ENCODE measurements around the gene TLK2. TPM values are rescaled to one million over a fixed set of nuclear protein-coding genes. Genes with fewer than 3 reads are reported as not detected.

Gene TLK2
- total and polyA plus RNA-seq, 12 donors: 9.2 to 41.9 (median 31.5) TPM

DNA sequence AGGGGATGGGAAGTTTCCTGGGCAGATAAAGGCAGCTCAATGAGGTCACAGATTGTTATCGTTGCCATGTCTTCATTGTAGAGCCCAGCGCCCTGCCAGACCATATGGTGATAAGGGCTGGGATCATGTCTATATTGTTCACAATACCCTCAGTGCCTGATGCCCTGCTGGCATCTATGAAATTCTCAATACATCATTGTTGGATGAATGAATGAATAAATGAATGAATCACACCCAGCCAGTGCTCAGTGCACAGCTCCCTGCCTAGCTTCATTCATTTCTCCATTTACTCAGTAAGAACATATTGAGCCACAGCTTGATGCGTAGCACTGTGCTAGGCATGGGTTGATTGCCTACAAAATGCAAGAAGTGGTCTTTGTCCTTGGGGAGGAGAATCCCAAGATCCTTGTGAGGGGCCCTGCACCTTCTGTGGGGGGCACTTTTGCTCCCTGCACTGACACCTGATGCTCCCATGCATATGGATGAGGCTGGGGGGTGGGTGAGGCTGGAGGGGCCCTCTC, 178.6 kb downstream of the TLK2 start:
- no peak overlapping the region for H3K4me3 ChIP-seq
- no peak overlapping the region for H3K27ac ChIP-seq
- ATAC-seq (no peak), DNase-seq (no peak)
- intact Hi-C loops (cut with DNase I): no loop called here
- peaks cover 0 to 16% (median 10%) of the 10 kb centered on the region in 11 donors for H3K9me3 ChIP-seq
- WGBS, 2 donors: 82 to 92% methylated on average over 3 of the region's 3 CpGs
- TF ChIP-seq, protein P1, sequence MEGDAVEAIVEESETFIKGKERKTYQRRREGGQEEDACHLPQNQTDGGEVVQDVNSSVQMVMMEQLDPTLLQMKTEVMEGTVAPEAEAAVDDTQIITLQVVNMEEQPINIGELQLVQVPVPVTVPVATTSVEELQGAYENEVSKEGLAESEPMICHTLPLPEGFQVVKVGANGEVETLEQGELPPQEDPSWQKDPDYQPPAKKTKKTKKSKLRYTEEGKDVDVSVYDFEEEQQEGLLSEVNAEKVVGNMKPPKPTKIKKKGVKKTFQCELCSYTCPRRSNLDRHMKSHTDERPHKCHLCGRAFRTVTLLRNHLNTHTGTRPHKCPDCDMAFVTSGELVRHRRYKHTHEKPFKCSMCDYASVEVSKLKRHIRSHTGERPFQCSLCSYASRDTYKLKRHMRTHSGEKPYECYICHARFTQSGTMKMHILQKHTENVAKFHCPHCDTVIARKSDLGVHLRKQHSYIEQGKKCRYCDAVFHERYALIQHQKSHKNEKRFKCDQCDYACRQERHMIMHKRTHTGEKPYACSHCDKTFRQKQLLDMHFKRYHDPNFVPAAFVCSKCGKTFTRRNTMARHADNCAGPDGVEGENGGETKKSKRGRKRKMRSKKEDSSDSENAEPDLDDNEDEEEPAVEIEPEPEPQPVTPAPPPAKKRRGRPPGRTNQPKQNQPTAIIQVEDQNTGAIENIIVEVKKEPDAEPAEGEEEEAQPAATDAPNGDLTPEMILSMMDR (IDR thresholded peaks at IDR 0.05): no peak
- no peaks in the 10 kb centered on the region for H3K36me3 ChIP-seq
- H3K27me3 ChIP-seq: peaks cover 0 to 1% (median 0%) of the 10 kb centered on the region in 7 donors
- H3K4me1 ChIP-seq: peaks cover 9 to 29% (median 26%) of the 10 kb centered on the region in 9 donors

DNA sequence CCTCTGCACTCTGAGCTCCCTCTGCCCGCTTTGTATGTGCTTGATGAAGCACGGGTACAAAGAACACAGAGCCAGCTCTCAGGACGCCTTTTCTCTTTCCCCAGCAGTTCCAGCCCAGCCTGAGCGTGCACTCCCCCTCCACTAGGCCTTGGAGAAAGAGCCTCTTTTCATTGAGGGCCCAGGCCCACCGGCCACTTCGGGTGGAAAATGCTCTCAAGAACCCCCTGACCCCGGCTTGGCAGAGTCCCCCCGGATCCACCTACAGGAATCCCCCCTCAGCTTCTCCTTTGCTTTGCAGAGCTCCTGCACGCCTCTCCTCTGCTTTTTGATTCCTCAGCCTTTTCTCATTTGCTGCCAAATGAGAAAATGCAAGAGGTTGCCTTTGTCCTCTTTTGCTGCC, 179.1 kb downstream of the TLK2 start:
- TF ChIP-seq, protein P1 (IDR thresholded peaks at IDR 0.05): no peak
- DNase-seq: no peak
- Histone ChIP-seq H3K27me3 (no peaks in the 10 kb centered on the region), H3K4me1 (peaks cover 7 to 25% (median 22%) of the 10 kb centered on the region in 9 donors), H3K36me3 (no peaks in the 10 kb centered on the region), H3K9me3 (peaks cover 0 to 16% (median 10%) of the 10 kb centered on the region in 11 donors), H3K4me3 (no peak overlapping the region), H3K27ac (no peak overlapping the region)
- 88 to 93% methylated on average over 9 of the region's 9 CpGs for WGBS, 2 donors
- intact Hi-C loops (cut with DNase I): no loop called here
- ATAC-seq: no peak

DNA sequence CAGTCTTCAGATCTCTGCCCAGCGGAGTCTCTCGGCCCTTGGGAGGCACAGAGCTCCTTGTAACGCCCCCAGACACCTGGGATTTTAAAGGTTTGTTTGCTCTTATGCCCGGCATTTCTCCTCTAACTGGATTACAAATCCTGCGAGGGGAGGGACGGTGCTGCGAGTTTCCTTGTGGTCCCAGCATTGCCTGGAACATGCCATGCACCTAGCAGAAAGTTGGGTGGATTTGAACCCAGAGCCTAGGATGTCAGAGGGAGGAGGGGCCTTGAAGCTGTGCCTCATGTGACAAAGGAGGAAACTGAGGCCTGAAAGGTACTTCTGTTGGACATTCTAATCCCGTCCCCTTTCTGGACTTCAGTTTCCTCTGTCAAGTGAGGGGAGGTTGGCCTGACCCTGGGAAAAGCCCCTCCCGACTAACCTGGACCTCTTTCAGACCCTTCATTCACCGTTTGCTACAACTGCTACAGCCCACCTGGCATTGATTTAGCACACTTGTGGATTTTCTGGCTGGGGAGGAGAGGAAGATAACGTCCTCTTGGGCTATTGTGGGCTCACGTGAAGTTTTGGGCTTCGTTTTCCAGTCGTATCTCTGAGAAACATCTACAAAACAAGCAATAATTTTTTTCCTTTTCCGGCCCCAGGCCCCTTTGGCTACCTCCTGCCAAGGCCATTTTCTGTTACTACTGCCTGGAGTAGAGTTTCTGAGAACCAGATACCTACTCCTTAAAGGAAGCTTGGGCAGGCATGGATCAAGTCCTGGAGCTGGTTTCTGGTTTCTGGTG, 179.7 kb downstream of the TLK2 start:
- intact Hi-C loops (cut with DNase I): no loop called here
- TF ChIP-seq, protein P1 (IDR thresholded peaks at IDR 0.05): no peak
- 86% methylated on average over 15 of the region's 15 CpGs for WGBS, 2 donors
- ATAC-seq: no peak
- no peak overlapping the region for H3K27ac ChIP-seq
- peaks cover under 1 to 18% (median 15%) of the 10 kb centered on the region in 9 donors for H3K4me1 ChIP-seq
- H3K9me3 ChIP-seq: peaks cover 0 to 16% (median 10%) of the 10 kb centered on the region in 11 donors
- DNase-seq: no peak
- H3K4me3 ChIP-seq: no peak overlapping the region
- no peaks in the 10 kb centered on the region for H3K36me3 ChIP-seq
- H3K27me3 ChIP-seq: no peaks in the 10 kb centered on the region

DNA sequence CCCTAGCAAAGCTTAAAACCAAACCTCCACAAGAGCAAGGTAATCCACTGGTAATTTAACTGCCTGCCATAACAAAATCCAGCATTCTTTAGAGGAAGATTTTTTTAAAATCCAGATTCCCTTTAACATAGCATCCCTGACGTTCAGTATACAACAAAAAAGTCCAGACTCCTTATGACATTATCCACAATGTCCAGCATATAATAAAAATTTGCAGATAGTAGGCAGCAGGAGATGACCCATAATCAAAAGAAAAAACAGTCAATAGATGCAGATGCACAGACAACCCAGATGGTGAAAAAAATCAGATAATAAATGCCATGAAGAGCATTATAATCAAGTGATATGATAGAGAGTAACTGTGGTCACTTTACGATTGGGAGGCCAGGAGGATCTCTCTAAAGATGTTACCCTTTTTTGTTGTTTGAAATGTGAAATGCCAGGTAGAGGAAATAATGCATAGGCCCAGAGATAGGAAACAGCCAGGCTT, 182.0 kb downstream of the TLK2 start:
- no peak for ATAC-seq
- no peak overlapping the region for H3K27ac ChIP-seq
- no peak overlapping the region for H3K4me3 ChIP-seq
- 94% methylated on average over 2 of the region's 2 CpGs for WGBS, 2 donors
- DNase-seq: no peak
- no peaks in the 10 kb centered on the region for H3K27me3 ChIP-seq
- H3K36me3 ChIP-seq: peaks cover 0 to 7% (median 0%) of the 10 kb centered on the region in 9 donors
- no peaks in the 10 kb centered on the region for H3K4me1 ChIP-seq
- intact Hi-C loops (cut with DNase I): no loop called here
- peaks cover 0 to 16% (median 10%) of the 10 kb centered on the region in 11 donors for H3K9me3 ChIP-seq
- TF ChIP-seq, protein P1 (IDR thresholded peaks at IDR 0.05): no peak
